ENCODE measurements around the gene USH1C.

GRCh38 chr11:17556999-17557398 lies 12.8 kb upstream of the USH1C start:
- no peak for TF ChIP-seq CTCF (IDR thresholded peaks at IDR 0.05)
- no peak for TF ChIP-seq POLR2A (IDR thresholded peaks at IDR 0.05)
